GM12878 (cell line): ENCODE measurements around the gene DUSP10. TPM values are rescaled to one million over a fixed set of nuclear protein-coding genes. Genes with fewer than 3 reads are reported as not detected.

Experiments
- ATAC-seq: fragments of 200-7000 bp; cut with Tn5 transposase; 3 replicates; pipeline ENCODE4 v1.9.1; 2020; ENCODE audit warnings: mild to moderate bottlenecking, moderate library complexity
- BruUV-seq: library from RNA; stranded (reverse); fragments of 400-500 nt; replicated peaks from 2 replicates; lab custom pipeline; 2021; lab: Mats Ljungman, UMichigan
- CTCF ChIA-PET: fragments of 300-600 bp; sonication (Branson Sonifier 250); formaldehyde crosslinking; extraction: SDS; loops from one replicate; lab custom pipeline; 2021; ENCODE audit warnings: inconsistent platforms; lab: Yijun Ruan, JAX
- POLR2A ChIA-PET: fragments of 350-600 bp; formaldehyde crosslinking; extraction: SDS; loops from one replicate; lab custom pipeline; 2021; ENCODE audit warnings: inconsistent platforms; lab: Charles Lee
- RAD21 ChIA-PET: fragments of 300-600 bp; sonication (Branson Sonifier 250); formaldehyde crosslinking; loops from one replicate; lab custom pipeline; 2023; ENCODE audit warnings: antibody characterized with exemption; ENCODE audit not compliant: unreplicated experiment; lab: Charles Lee
- SMC1A ChIA-PET: fragments of 300-600 bp; sonication (Branson Sonifier 250); formaldehyde crosslinking; loops from one replicate; lab custom pipeline; 2023; ENCODE audit not compliant: unreplicated experiment, uncharacterized antibody; lab: Charles Lee
- DNase-seq: peaks from one replicate; pipeline ENCODE4 v3.0.0-alpha.2; 2011; ENCODE audit warnings: low read depth, low spot score
- FAIRE-seq: peaks from 3 replicates; lab custom pipeline; 2011; peaks lifted over from hg19 to GRCh38; lab: Jason Lieb, UNC
- H2AFZ ChIP-seq: 2 replicates; pipeline ENCODE4 v1.6.0; 2011; ENCODE audit warnings: low read depth, low read length, control low read depth; ENCODE audit not compliant: control insufficient read depth
- H3K27ac ChIP-seq: 2 replicates; pipeline ENCODE4 v1.5.1; 2011; ENCODE audit warnings: control low read depth; ENCODE audit not compliant: control insufficient read depth, insufficient read depth
- H3K27me3 ChIP-seq, 2 experiments: replicated peaks in 1 of 2; 2 replicates each; pipeline versions ENCODE4 v1.6.0 to v1.6.1; 2011; ENCODE audit warnings: low read length in 1 of 2; ENCODE audit not compliant: control insufficient read depth in 2 of 2, insufficient read depth in 2 of 2
- H3K36me3 ChIP-seq, 2 experiments: 2 replicates each; pipeline ENCODE4 v1.5.1; 2011; ENCODE audit warnings: low read length in 1 of 2; ENCODE audit not compliant: control insufficient read depth in 2 of 2, insufficient read depth in 2 of 2
- H3K4me1 ChIP-seq: 2 replicates; pipeline ENCODE4 v1.6.1; 2011; ENCODE audit warnings: mild to moderate bottlenecking, low read length, moderate library complexity, mixed read lengths; ENCODE audit not compliant: control insufficient read depth, insufficient read depth
- H3K4me2 ChIP-seq: 2 replicates; pipeline ENCODE4 v1.6.0; 2011; ENCODE audit warnings: control low read depth; ENCODE audit not compliant: control insufficient read depth, insufficient read depth
- H3K4me3 ChIP-seq: fragments of 200-600 bp; sonication (generic); 2 replicates; pipeline ENCODE4 v1.5.1; 2016
- H3K79me2 ChIP-seq: 2 replicates; pipeline ENCODE4 v1.6.0; 2011; ENCODE audit warnings: low read length; ENCODE audit not compliant: control insufficient read depth, insufficient read depth
- H3K9ac ChIP-seq: 2 replicates; pipeline ENCODE4 v1.8.0; 2011; ENCODE audit warnings: low read length, control low read depth, mixed read lengths; ENCODE audit not compliant: control insufficient read depth, insufficient read depth
- H3K9me3 ChIP-seq: replicated peaks from 3 replicates; pipeline ENCODE4 v1.5.1; 2011; ENCODE audit warnings: mild to moderate bottlenecking, low read length; ENCODE audit not compliant: control insufficient read depth, insufficient read depth
- H4K20me1 ChIP-seq: 2 replicates; pipeline ENCODE4 v1.6.0; 2011; ENCODE audit not compliant: control insufficient read depth, insufficient read depth
- EED ChIP-seq: sonication (generic); IDR thresholded peaks from 2 replicates; pipeline ENCODE4 v1.6.1; 2016; ENCODE audit warnings: antibody characterized with exemption, low read depth
- KDM1A ChIP-seq: fragments of 200-600 bp; sonication (generic); IDR thresholded peaks from 2 replicates; pipeline ENCODE4 v1.6.1; 2016; ENCODE audit warnings: borderline replicate concordance
- NFYB ChIP-seq: IDR thresholded peaks from 2 replicates; pipeline ENCODE4 v1.6.1; 2011; ENCODE audit warnings: low read depth, mild to moderate bottlenecking, low read length, improper control_type of control experiment, moderate library complexity; ENCODE audit not compliant: insufficient read depth
- NR2F1 ChIP-seq: fragments of 450-650 bp; conservative IDR thresholded peaks from 2 replicates; pipeline ENCODE4 v1.6.1; 2017; ENCODE audit warnings: mild to moderate bottlenecking
- PAX5 ChIP-seq: IDR thresholded peaks from 2 replicates; pipeline ENCODE4 v1.6.1; 2011; ENCODE audit warnings: low read depth, low read length, borderline replicate concordance
- ZBTB33 ChIP-seq: fragments of 450-650 bp; IDR thresholded peaks from 2 replicates; pipeline ENCODE4 v1.6.1; 2017; ENCODE audit warnings: mild to moderate bottlenecking
- ZNF207 ChIP-seq: fragments of 450-650 bp; IDR thresholded peaks from 2 replicates; pipeline ENCODE4 v1.6.1; 2014; ENCODE audit warnings: antibody characterized with exemption, mild to moderate bottlenecking, borderline replicate concordance
- WGBS: methylation state at CpG from one replicate; pipeline ENCODE4 v1.1.6; 2016; ENCODE audit warnings: low lambda C conversion rate; ENCODE audit not compliant: insufficient replicate concordance, insufficient coverage; ENCODE audit errors: missing lambda C conversion rate; 5-methylcytosine and 5-hydroxymethylcytosine counted together
- in situ Hi-C: fragments of 300-500 bp; cut with MboI; formaldehyde crosslinking; loops from 9 replicates; pipeline ENCODE4 v1.14.3; 2018; ENCODE audit warnings: mixed read lengths
- intact Hi-C: fragments of 100-400 bp; cut with micrococcal nuclease; formaldehyde crosslinking; loops from one replicate; pipeline ENCODE4 v1.14.2; 2022; ENCODE audit not compliant: unreplicated experiment
- polyA plus RNA-seq, 11 experiments: library from polyadenylated mRNA; depleted of rRNA in 4 of 11; unstranded in 6 of 11; stranded (reverse) in 5 of 11; fragments of >200 nt; fragmentation: Nextera tagmentation in 4 of 11; fragmentation: Illumina TruSeq in 1 of 11; extraction: Ambion mirVana in 4 of 11; extraction: Trizol in 1 of 11; gene quantifications; 1 replicate in 1 of 11; 2 replicates in 10 of 11; pipeline versions ENCODE4 v1.2.1 to v1.2.3, GENCODE V29; 2011 to 2016; ENCODE audit warnings: inconsistent platforms in 2 of 11, missing spikeins in 2 of 11, low read depth in 1 of 11
- total RNA-seq, 4 experiments: library from RNA; depleted of rRNA in 3 of 4; stranded (reverse); fragments of >200 nt in 3 of 4; fragmentation: Illumina TruSeq in 1 of 4; extraction: Trizol in 1 of 4; gene quantifications; 2 replicates each; pipeline versions ENCODE4 v1.2.1 to v1.2.3, GENCODE V29; 2013 to 2021
- TF ChIP-seq, protein P1 (sequence below): fragments of 450-650 bp; IDR thresholded peaks from 2 replicates; pipeline ENCODE4 v1.6.1; 2017; ENCODE audit warnings: mild to moderate bottlenecking, moderate library complexity

DUSP10 gene
- total and polyA plus RNA-seq, 10 of the 15 experiments (the other 5 are each of a cell fraction or from before 2014, with no cell fraction given): 20.3 to 38.4 (median 27.8) TPM

DNA sequence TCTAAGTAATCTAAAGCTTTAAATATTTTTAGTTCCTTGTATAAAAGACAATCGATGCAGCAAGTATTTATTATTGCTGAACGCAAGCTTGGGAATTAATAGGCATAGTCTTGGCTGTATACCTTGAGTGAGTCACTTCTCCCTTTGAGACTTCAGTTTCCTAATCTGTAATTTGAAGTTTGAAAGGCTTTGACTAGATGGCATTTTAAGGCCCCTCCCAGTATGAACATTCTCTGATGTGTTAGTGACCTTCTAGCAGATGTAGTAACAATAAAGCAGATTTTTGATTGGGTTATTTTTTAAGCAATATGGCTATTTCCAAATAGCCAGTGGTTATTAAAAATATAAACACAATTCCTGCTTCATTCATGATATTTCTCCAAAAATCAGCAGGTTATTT, 58.2 kb downstream of the DUSP10 start (continued):
- no peak for TF ChIP-seq ZBTB33
- TF ChIP-seq NFYB: no peak
- no peak for TF ChIP-seq PAX5
- no peak for TF ChIP-seq ZNF207
- TF ChIP-seq EED: no peak
- TF ChIP-seq NR2F1: no peak
- TF ChIP-seq, all 136 proteins: peak for 0

- no peak overlapping the region for H3K4me2 ChIP-seq
- H4K20me1 ChIP-seq: no peaks in the 10 kb centered on the region
- DNase-seq (no peak), FAIRE-seq (no peak), ATAC-seq (no peak)
- H3K36me3 ChIP-seq: no peaks in the 10 kb centered on the region
- H3K9ac ChIP-seq: no peak overlapping the region
- 70% methylated on average over 2 of the region's 2 CpGs for WGBS
- no peaks in the 10 kb centered on the region; the same call in 2 of the 3 replicates for H3K9me3 ChIP-seq
- H3K79me2 ChIP-seq: no peaks in the 10 kb centered on the region
- BruUV-seq: no TSS peak
- no peak overlapping the region for H3K27ac ChIP-seq
- no peaks in the 10 kb centered on the region for H3K4me1 ChIP-seq
- TF ChIP-seq, protein P1, sequence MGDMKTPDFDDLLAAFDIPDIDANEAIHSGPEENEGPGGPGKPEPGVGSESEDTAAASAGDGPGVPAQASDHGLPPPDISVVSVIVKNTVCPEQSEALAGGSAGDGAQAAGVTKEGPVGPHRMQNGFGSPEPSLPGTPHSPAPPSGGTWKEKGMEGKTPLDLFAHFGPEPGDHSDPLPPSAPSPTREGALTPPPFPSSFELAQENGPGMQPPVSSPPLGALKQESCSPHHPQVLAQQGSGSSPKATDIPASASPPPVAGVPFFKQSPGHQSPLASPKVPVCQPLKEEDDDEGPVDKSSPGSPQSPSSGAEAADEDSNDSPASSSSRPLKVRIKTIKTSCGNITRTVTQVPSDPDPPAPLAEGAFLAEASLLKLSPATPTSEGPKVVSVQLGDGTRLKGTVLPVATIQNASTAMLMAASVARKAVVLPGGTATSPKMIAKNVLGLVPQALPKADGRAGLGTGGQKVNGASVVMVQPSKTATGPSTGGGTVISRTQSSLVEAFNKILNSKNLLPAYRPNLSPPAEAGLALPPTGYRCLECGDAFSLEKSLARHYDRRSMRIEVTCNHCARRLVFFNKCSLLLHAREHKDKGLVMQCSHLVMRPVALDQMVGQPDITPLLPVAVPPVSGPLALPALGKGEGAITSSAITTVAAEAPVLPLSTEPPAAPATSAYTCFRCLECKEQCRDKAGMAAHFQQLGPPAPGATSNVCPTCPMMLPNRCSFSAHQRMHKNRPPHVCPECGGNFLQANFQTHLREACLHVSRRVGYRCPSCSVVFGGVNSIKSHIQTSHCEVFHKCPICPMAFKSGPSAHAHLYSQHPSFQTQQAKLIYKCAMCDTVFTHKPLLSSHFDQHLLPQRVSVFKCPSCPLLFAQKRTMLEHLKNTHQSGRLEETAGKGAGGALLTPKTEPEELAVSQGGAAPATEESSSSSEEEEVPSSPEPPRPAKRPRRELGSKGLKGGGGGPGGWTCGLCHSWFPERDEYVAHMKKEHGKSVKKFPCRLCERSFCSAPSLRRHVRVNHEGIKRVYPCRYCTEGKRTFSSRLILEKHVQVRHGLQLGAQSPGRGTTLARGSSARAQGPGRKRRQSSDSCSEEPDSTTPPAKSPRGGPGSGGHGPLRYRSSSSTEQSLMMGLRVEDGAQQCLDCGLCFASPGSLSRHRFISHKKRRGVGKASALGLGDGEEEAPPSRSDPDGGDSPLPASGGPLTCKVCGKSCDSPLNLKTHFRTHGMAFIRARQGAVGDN: no peak
- no peak for TF ChIP-seq KDM1A
- H3K27me3 ChIP-seq: no peaks in the 10 kb centered on the region
- ChIA-PET POLR2A (interaction anchor here (0.9 to 1.3 kb wide), 3 partner anchors 8 to 28 kb away, joined by 3 to 6 read pairs (median 3); no protein-coding TSS in a partner anchor), SMC1A (interaction anchor here (0.7 to 2.0 kb wide), 6 partner anchors 10 to 84 kb away, joined by 3 to 8 read pairs (median 4); no protein-coding TSS in a partner anchor), CTCF (interaction anchor here (0.6 to 1.5 kb wide), 3 partner anchors 12 to 485 kb away, joined by 3 read pairs; no protein-coding TSS in a partner anchor), RAD21 (no interaction called here)
- intact Hi-C loops: no loop called here
- no peak overlapping the region for H2AFZ ChIP-seq
- H3K4me3 ChIP-seq: no peak overlapping the region
- in situ Hi-C loops: no loop called here
These were observed 61.8 kb downstream of the DUSP10 start for GRCh38 chr1:221680085-221680484.
